ENCODE results near the gene SERBP1.
"Not testable (repeated sequence)": the region's sequence is repeated elsewhere in the genome, so short reads cannot be mapped to it uniquely, and the experiment has no call there.

SERBP1 gene

GRCh38 chr1:67405473-67406245 lies 24.5 kb downstream of the SERBP1 start:
- no peak for DNase-seq (ENCODE audit: low read depth)

GRCh38 chr1:67404212-67404620 lies 26.0 kb downstream of the SERBP1 start:
- DNase-seq (ENCODE audit: low read depth), result no peak

GRCh38 chr1:67401443-67401842 lies 28.8 kb downstream of the SERBP1 start:
- no peak for DNase-seq (ENCODE audit: low read depth)

GRCh38 chr1:67400029-67400786 lies 30.0 kb downstream of the SERBP1 start:
- not testable (repeated sequence) for DNase-seq (ENCODE audit: low read depth)

- DNase-seq (ENCODE audit: low read depth), result no peak
Observed at GRCh38 chr1:67399199-67399993, 30.8 kb downstream of the SERBP1 start.

- DNase-seq (ENCODE audit: low read depth), result no peak
Observed at GRCh38 chr1:67394548-67394947, 35.7 kb downstream of the SERBP1 start.

GRCh38 chr1:67393737-67394136 lies 36.5 kb downstream of the SERBP1 start:
- DNase-seq (ENCODE audit: low read depth), result no peak

- no peak for DNase-seq (ENCODE audit: low read depth)
Observed at GRCh38 chr1:67393240-67393639, 37.0 kb downstream of the SERBP1 start.

GRCh38 chr1:67390041-67390887 lies 39.9 kb downstream of the SERBP1 start:
- peak; percentile 55 for DNase-seq (ENCODE audit: low read depth)

GRCh38 chr1:67383999-67384638 lies 46.1 kb downstream of the SERBP1 start:
- DNase-seq (ENCODE audit: low read depth), result no peak

- no peak for DNase-seq (ENCODE audit: low read depth)
Observed at GRCh38 chr1:67382292-67382691, 47.9 kb downstream of the SERBP1 start.

GRCh38 chr1:67381154-67381553 lies 49.0 kb downstream of the SERBP1 start:
- DNase-seq (ENCODE audit: low read depth), result no peak

GRCh38 chr1:67377253-67377652 lies 52.9 kb downstream of the SERBP1 start:
- DNase-seq (ENCODE audit: low read depth), result no peak

GRCh38 chr1:67376381-67376780 lies 53.8 kb downstream of the SERBP1 start:
- DNase-seq (ENCODE audit: low read depth), result no peak

GRCh38 chr1:67372898-67373297 lies 57.3 kb downstream of the SERBP1 start:
- DNase-seq (ENCODE audit: low read depth), result no peak

GRCh38 chr1:67372136-67372535 lies 58.1 kb downstream of the SERBP1 start:
- DNase-seq (ENCODE audit: low read depth), result no peak

GRCh38 chr1:67371681-67372080 lies 58.5 kb downstream of the SERBP1 start:
- no peak for DNase-seq (ENCODE audit: low read depth)

GRCh38 chr1:67371043-67371442 lies 59.2 kb downstream of the SERBP1 start:
- no peak for DNase-seq (ENCODE audit: low read depth)

GRCh38 chr1:67368046-67368514 lies 62.1 kb downstream of the SERBP1 start:
- no peak for DNase-seq (ENCODE audit: low read depth)

- DNase-seq (ENCODE audit: low read depth), result no peak
Observed at GRCh38 chr1:67367370-67368045, 62.7 kb downstream of the SERBP1 start.

Data from HS-5 (cell line).